Measurements from ENCODE around the gene PDCL2.

DNA sequence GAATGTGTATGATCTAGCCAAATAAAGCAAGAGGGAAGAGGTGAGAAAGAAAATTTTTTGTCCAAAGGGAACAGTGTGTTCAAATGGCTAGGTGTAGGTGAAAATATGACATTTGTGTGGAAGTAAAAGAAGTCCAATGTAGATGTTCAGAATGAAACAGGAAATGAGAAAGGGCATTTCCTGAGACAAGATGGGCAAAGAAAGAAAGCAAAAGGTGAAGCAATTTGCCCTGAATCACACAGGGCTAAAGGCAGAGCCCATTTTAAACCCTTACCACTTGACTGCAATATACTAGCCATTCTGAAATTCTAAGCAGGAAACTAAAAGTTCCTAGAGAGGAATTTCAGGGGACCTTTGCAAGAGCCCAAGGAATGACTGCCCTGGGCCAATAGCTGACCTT lies 81.4 kb downstream of the PDCL2 start:
- TF ChIP-seq, protein P1, sequence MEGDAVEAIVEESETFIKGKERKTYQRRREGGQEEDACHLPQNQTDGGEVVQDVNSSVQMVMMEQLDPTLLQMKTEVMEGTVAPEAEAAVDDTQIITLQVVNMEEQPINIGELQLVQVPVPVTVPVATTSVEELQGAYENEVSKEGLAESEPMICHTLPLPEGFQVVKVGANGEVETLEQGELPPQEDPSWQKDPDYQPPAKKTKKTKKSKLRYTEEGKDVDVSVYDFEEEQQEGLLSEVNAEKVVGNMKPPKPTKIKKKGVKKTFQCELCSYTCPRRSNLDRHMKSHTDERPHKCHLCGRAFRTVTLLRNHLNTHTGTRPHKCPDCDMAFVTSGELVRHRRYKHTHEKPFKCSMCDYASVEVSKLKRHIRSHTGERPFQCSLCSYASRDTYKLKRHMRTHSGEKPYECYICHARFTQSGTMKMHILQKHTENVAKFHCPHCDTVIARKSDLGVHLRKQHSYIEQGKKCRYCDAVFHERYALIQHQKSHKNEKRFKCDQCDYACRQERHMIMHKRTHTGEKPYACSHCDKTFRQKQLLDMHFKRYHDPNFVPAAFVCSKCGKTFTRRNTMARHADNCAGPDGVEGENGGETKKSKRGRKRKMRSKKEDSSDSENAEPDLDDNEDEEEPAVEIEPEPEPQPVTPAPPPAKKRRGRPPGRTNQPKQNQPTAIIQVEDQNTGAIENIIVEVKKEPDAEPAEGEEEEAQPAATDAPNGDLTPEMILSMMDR (IDR thresholded peaks at IDR 0.05), result no peak
- TF ChIP-seq POLR2A (IDR thresholded peaks at IDR 0.05), result no peak

All from body of pancreas (tissue), 4 donors.